ENCODE measurements around the gene CABP2.
"Not testable (repeated sequence)": the region's sequence is repeated elsewhere in the genome, so short reads cannot be mapped to it uniquely, and the experiment has no call there.

Gene CABP2

GRCh38 chr11:67522844-67523555 lies at the start of gene CABP2:
Gene CABP2 (minus strand): TSS chr11:67523446. CDS start chr11:67523326, 120 bp downstream.
- no peaks in the 10 kb centered on the region for H3K9me3 ChIP-seq (ENCODE audit: insufficient read depth, low read depth, low read length)
- no peaks in the 10 kb centered on the region for H3K27me3 ChIP-seq (ENCODE audit: insufficient read depth, low read length)
- no peak within 1 kb of the TSS for H3K9ac ChIP-seq (ENCODE audit: low read depth, low read length)
- no peak within 1 kb of the TSS for H3K4me3 ChIP-seq (ENCODE audit: low read length)
- no peaks in the 10 kb centered on the region for H3K36me3 ChIP-seq (ENCODE audit: insufficient read depth, low read depth, low read length)
- no peak within 1 kb of the TSS for H3K27ac ChIP-seq (ENCODE audit: low read length)
- H3K4me1 ChIP-seq (ENCODE audit: insufficient read depth, low read length), result no peaks in the 10 kb centered on the region

- H3K27ac ChIP-seq (ENCODE audit: low read length), result no peak overlapping the region
- H3K4me1 ChIP-seq (ENCODE audit: insufficient read depth, low read length), result no peaks in the 10 kb centered on the region
- no peaks in the 10 kb centered on the region for H3K36me3 ChIP-seq (ENCODE audit: insufficient read depth, low read depth, low read length)
- H3K4me3 ChIP-seq (ENCODE audit: low read length), result no peak overlapping the region
- no peaks in the 10 kb centered on the region for H3K9me3 ChIP-seq (ENCODE audit: insufficient read depth, low read depth, low read length)
- H3K27me3 ChIP-seq (ENCODE audit: insufficient read depth, low read length), result no peaks in the 10 kb centered on the region
- H3K9ac ChIP-seq (ENCODE audit: low read depth, low read length), result no peak overlapping the region
Measured at GRCh38 chr11:67572747-67573419, 49.6 kb upstream of the CABP2 start.

- no peaks in the 10 kb centered on the region for H3K4me1 ChIP-seq (ENCODE audit: insufficient read depth, low read length)
- H3K27me3 ChIP-seq (ENCODE audit: insufficient read depth, low read length), result no peaks in the 10 kb centered on the region
- no peak overlapping the region for H3K27ac ChIP-seq (ENCODE audit: low read length)
- H3K4me3 ChIP-seq (ENCODE audit: low read length), result no peak overlapping the region
- no peaks in the 10 kb centered on the region for H3K36me3 ChIP-seq (ENCODE audit: insufficient read depth, low read depth, low read length)
- H3K9me3 ChIP-seq (ENCODE audit: insufficient read depth, low read depth, low read length), result no peaks in the 10 kb centered on the region
- no peak overlapping the region for H3K9ac ChIP-seq (ENCODE audit: low read depth, low read length)
Measured at GRCh38 chr11:67572305-67572704, 49.1 kb upstream of the CABP2 start.

GRCh38 chr11:67571443-67571842 lies 48.2 kb upstream of the CABP2 start:
- Histone ChIP-seq H3K4me3 (ENCODE audit: low read length) (no peak overlapping the region), H3K27ac (ENCODE audit: low read length) (no peak overlapping the region), H3K9me3 (ENCODE audit: insufficient read depth, low read depth, low read length) (no peaks in the 10 kb centered on the region)

GRCh38 chr11:67564230-67564629 lies 41.0 kb upstream of the CABP2 start:
- H3K27me3 ChIP-seq (ENCODE audit: insufficient read depth, low read length), result no peaks in the 10 kb centered on the region
- H3K4me3 ChIP-seq (ENCODE audit: low read length), result no peak overlapping the region
- H3K4me1 ChIP-seq (ENCODE audit: insufficient read depth, low read length), result peaks cover 6% of the 10 kb centered on the region; the same call in 1 of the 2 replicates
- H3K9me3 ChIP-seq (ENCODE audit: insufficient read depth, low read depth, low read length), result no peaks in the 10 kb centered on the region
- H3K27ac ChIP-seq (ENCODE audit: low read length), result no peak overlapping the region
- H3K9ac ChIP-seq (ENCODE audit: low read depth, low read length), result no peak overlapping the region
- no peaks in the 10 kb centered on the region for H3K36me3 ChIP-seq (ENCODE audit: insufficient read depth, low read depth, low read length)

More at GRCh38 chr11:67571443-67571842, 48.2 kb upstream of the CABP2 start:
- Histone ChIP-seq H3K9ac (ENCODE audit: low read depth, low read length) (no peak overlapping the region), H3K4me1 (ENCODE audit: insufficient read depth, low read length) (no peaks in the 10 kb centered on the region), H3K36me3 (ENCODE audit: insufficient read depth, low read depth, low read length) (no peaks in the 10 kb centered on the region), H3K27me3 (ENCODE audit: insufficient read depth, low read length) (no peaks in the 10 kb centered on the region)

GRCh38 chr11:67563705-67564114 lies 40.5 kb upstream of the CABP2 start:
- H3K4me3 ChIP-seq (ENCODE audit: low read length); H3K4me1 ChIP-seq (ENCODE audit: insufficient read depth, low read length); H3K9ac ChIP-seq (ENCODE audit: low read depth, low read length); H3K27ac ChIP-seq (ENCODE audit: low read length); H3K27me3 ChIP-seq (ENCODE audit: insufficient read depth, low read length); H3K36me3 ChIP-seq (ENCODE audit: insufficient read depth, low read depth, low read length); H3K9me3 ChIP-seq (ENCODE audit: insufficient read depth, low read depth, low read length): not testable (repeated sequence)

- H3K27me3 ChIP-seq (ENCODE audit: insufficient read depth, low read length), result no peaks in the 10 kb centered on the region
- H3K4me1 ChIP-seq (ENCODE audit: insufficient read depth, low read length), result peaks cover 6% of the 10 kb centered on the region; the same call in 1 of the 2 replicates
- no peak overlapping the region for H3K9ac ChIP-seq (ENCODE audit: low read depth, low read length)
- no peak overlapping the region for H3K27ac ChIP-seq (ENCODE audit: low read length)
- no peak overlapping the region for H3K4me3 ChIP-seq (ENCODE audit: low read length)
- no peaks in the 10 kb centered on the region for H3K36me3 ChIP-seq (ENCODE audit: insufficient read depth, low read depth, low read length)
- H3K9me3 ChIP-seq (ENCODE audit: insufficient read depth, low read depth, low read length), result no peaks in the 10 kb centered on the region
Measured at GRCh38 chr11:67562963-67563704, 39.9 kb upstream of the CABP2 start.

GRCh38 chr11:67561971-67562619 lies 38.8 kb upstream of the CABP2 start:
- Histone ChIP-seq H3K4me1 (ENCODE audit: insufficient read depth, low read length) (peaks cover 6% of the 10 kb centered on the region; the same call in 1 of the 2 replicates), H3K4me3 (ENCODE audit: low read length) (no peak overlapping the region), H3K36me3 (ENCODE audit: insufficient read depth, low read depth, low read length) (no peaks in the 10 kb centered on the region), H3K9ac (ENCODE audit: low read depth, low read length) (no peak overlapping the region), H3K9me3 (ENCODE audit: insufficient read depth, low read depth, low read length) (no peaks in the 10 kb centered on the region), H3K27ac (ENCODE audit: low read length) (no peak overlapping the region), H3K27me3 (ENCODE audit: insufficient read depth, low read length) (no peaks in the 10 kb centered on the region)

- H3K9me3 ChIP-seq (ENCODE audit: insufficient read depth, low read depth, low read length), result no peaks in the 10 kb centered on the region
- no peak overlapping the region for H3K9ac ChIP-seq (ENCODE audit: low read depth, low read length)
- no peaks in the 10 kb centered on the region for H3K27me3 ChIP-seq (ENCODE audit: insufficient read depth, low read length)
- H3K4me1 ChIP-seq (ENCODE audit: insufficient read depth, low read length), result peaks cover 2% of the 10 kb centered on the region; the same call in 1 of the 2 replicates
- H3K4me3 ChIP-seq (ENCODE audit: low read length), result no peak overlapping the region
- no peak overlapping the region for H3K27ac ChIP-seq (ENCODE audit: low read length)
- H3K36me3 ChIP-seq (ENCODE audit: insufficient read depth, low read depth, low read length), result no peaks in the 10 kb centered on the region
Measured at GRCh38 chr11:67558084-67558772, 35.0 kb upstream of the CABP2 start.

GRCh38 chr11:67556244-67556643 lies 33.0 kb upstream of the CABP2 start:
- H3K36me3 ChIP-seq (ENCODE audit: insufficient read depth, low read depth, low read length), result no peaks in the 10 kb centered on the region
- no peaks in the 10 kb centered on the region for H3K27me3 ChIP-seq (ENCODE audit: insufficient read depth, low read length)
- no peaks in the 10 kb centered on the region for H3K4me1 ChIP-seq (ENCODE audit: insufficient read depth, low read length)
- peaks cover 16% of the 10 kb centered on the region; the same call in 1 of the 2 replicates for H3K9me3 ChIP-seq (ENCODE audit: insufficient read depth, low read depth, low read length)
- no peak overlapping the region for H3K4me3 ChIP-seq (ENCODE audit: low read length)
- H3K27ac ChIP-seq (ENCODE audit: low read length), result no peak overlapping the region
- H3K9ac ChIP-seq (ENCODE audit: low read depth, low read length), result no peak overlapping the region

- not testable (repeated sequence) for H3K27me3 ChIP-seq (ENCODE audit: insufficient read depth, low read length); H3K36me3 ChIP-seq (ENCODE audit: insufficient read depth, low read depth, low read length); H3K9ac ChIP-seq (ENCODE audit: low read depth, low read length); H3K27ac ChIP-seq (ENCODE audit: low read length); H3K4me1 ChIP-seq (ENCODE audit: insufficient read depth, low read length); H3K4me3 ChIP-seq (ENCODE audit: low read length)
- H3K9me3 ChIP-seq (ENCODE audit: insufficient read depth, low read depth, low read length), result peaks cover 21% of the 10 kb centered on the region
Measured at GRCh38 chr11:67551697-67552096, 28.5 kb upstream of the CABP2 start.
